ENCODE results near the gene ATP5F1D.
"Not testable (repeated sequence)": the region's sequence is repeated elsewhere in the genome, so short reads cannot be mapped to it uniquely, and the experiment has no call there.

Gene ATP5F1D

DNA sequence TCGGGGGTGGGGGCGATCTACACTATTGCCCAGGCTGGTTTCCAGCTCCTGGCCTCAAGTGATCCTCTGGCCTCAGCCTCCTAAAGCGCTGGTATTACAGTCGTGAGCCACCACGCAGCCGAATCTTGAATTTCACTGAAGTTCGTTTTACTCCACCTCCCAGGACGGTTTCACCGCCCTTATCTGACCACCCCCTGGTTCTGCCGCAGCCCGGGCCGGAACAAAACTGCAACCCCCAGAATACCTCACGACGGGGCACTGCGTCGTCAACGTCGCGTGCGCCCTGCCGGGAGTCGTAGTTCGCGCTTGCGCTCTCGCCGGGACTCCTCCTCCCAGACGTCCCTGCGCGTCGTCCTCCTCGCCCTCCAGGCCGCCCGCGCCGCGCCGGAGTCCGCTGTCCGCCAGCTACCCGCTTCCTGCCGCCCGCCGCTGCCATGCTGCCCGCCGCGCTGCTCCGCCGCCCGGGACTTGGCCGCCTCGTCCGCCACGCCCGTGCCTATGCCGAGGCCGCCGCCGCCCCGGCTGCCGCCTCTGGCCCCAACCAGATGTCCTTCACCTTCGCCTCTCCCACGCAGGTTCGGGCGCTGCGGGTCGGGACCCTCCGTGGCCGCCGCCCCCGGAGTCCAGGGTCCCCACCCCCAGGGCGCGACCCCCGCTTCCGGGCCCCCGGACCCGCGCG, at the start of gene ATP5F1D:
TSS of gene ATP5F1D (plus strand) at position 335 of the 679 bp plus-strand sequence. CDS start at position 435, 100 bp downstream.
- DNase-seq, result peak; percentile 95

DNA sequence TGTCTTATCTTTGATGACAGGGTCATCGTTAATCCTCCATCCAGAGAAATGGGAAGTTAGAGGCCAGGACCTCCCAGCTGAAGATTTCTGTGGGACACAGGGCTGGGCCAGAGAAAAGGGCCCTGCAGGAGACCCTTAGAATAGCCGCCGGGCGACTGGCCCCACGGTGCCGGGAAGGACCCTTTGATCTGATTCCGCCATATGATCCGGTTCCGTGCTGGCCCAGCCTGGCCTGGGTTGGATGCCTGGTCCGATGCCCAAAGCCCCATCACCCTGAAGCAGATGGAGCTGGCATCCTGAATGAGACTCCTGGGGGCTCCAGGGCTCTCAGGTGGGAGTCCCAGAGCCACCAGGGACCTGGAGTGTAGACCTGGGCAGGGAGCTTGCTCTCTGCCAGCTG, 42.0 kb upstream of the ATP5F1D start:
- DNase-seq, result no peak

- not testable (repeated sequence) for DNase-seq
Observed at GRCh38 chr19:1200614-1201013, 40.9 kb upstream of the ATP5F1D start.

DNA sequence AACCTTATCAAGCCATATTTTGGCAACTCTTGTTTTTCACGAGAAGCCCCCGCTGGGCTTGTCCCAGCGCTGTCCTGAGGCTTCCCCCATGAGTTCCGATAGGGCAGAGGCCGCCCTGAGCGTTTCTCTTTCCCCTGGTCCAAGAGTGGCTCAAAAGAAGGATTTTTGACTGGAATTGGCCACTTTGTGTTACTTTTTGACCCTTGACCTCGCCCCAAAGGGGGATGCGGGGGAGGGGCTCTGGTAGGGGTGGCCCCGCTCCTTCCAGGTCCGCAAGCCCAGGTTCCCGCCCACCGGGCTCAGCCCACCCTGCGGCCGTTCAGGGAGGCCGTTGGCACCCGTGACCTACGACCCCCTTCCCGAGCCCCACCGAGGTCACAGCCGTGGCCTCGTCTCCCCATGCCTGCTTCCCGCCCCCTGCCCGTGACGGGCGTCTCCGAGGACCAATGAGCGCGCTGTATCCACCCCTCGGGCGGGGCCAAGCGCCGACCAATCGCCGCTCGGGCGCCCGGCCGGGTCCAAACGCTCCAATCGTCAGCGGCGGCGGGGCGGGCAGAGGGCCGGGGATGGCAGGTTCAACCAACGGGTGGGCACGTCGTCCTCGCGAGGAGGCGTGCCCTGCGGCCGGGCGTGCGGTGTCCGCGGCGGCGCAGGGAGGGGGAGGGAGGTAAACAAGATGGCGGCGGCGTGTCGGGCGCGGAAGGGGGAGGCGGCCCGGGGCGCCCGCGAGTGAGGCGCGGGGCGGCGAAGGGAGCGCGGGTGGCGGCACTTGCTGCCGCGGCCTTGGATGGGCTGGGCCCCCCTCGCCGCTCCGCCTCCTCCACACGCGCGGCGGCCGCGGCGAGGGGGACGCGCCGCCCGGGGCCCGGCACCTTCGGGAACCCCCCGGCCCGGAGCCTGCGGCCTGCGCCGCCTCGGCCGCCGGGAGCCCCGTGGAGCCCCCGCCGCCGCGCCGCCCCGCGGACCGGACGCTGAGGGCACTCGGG, 36.1 kb upstream of the ATP5F1D start, which contains the start of gene STK11:
TSS of gene STK11 (plus strand) at position 665 of the 986 bp plus-strand sequence. CDS start 1,136 bp downstream, outside the sequence.
- peak; percentile 100 for DNase-seq

GRCh38 chr19:1206150-1206863, 35.2 kb upstream of the ATP5F1D start:
- DNase-seq, result no peak

- DNase-seq, result peak; percentile 41
Observed at GRCh38 chr19:1206864-1207450, 34.6 kb upstream of the ATP5F1D start.

DNA sequence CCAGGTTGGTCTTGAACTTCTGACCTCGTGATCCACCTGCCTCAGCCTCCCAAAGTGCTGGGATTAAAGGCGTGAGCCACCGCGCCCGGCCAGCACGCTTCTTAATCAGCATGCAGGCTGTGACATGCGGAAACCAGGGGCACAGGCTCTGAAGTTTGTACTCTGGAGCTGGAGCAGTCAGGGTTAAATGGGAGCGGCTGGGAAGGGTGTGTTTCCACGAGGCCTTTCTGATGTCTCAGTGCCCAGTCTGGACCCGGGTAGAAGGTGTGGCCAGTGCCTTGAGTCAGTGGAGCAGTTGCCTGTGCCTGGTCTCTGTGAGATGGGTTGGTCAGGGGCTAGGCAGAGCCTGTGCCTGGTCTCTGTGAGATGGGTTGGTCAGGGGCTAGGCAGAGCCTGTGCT, 32.7 kb upstream of the ATP5F1D start:
- DNase-seq, result not testable (repeated sequence)

DNA sequence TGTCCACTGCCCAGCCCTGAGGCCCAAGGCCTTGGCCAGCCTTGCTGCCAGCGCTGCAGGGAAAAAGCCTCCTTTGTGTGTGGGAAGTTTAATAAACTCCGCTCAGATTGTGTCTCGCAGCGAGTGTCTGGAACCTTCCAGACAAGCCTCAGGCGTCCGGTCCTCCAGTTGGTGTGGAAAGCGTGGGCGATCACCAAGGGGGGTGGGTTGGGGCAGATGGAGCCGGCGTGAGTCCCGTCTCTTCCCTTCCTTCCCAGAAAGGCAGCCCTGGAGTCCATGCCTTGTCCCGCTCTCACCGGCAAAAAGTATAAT, 31.4 kb upstream of the ATP5F1D start:
- DNase-seq, result no peak

DNA sequence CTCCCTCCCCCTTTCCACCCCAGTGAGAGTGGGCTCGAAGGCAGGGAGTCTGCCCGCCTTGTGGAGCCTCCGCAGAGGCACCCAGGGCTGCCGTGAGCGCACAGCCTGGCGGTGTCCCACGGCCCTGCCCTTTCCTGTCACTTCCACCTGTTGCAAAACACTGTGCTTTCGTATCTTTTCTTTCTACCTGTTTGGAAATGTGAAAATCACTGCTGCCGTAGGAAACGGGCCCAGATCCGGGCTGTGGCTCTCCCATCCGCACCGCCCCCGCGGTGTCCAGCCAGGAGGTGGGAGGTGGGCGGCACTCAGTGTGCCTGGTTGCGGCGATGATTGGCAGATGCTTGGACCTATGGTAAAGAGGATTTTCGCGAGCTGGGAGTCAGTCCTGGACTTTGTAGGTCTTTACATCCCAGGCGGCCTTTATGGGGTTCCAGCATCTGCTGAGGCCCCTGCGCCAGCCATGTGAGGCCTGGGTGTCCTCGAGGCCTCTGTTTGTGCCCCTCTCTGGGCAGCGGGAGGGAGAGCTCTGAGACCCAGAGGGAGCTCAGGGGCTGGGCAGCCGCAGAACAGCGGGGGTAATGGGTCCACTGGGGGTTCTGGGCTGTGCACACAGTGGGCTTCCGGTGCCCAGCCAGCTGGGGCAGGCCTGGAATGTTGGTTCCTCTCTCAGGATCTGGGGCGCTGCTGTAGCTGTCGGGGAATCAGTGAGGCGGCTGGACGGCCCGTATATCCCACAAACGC, 29.9 kb upstream of the ATP5F1D start:
- no peak for DNase-seq

DNA sequence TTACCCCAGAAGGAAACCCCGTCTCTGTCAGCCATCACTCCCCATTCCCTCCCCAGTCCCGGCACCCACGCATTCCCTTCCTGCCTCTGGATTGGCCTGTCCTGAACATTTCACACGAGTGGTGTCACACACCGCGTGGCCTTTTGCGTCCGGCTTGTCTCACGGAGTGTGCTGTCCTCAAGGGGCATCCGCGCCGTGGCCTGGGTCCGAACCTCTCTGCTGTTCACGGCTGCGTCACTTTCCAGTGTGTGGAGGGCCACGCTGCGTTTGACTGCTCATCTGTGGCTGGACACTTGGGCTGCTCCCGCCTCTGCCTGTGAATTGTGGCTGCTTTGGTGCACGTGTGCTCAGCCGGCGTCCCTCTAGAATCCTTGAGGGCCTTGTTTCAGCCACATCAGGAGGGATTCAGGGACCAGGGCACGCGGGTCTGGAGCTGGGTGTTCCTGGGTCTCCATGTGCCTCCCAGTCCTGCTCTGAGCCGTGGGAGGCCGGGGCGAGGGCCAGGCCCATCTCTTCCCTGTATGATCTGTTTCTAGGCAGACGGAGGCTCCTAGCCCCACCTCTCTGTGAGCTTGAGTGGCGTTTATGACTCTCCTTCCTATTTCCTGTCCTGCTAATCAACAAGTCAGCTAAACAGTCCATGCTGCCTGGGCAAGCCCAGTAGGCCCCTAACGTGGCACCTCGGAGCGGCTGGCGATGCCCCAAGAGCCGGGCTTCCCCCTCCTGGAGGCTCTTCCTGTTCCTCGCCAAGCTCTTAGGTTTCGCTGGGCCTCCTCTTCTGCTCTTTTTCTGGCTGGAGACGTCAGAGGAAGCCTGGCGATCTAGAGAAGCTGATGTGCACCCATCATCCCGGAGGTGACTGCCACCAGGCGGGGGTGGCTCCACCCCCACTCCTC, 27.9 kb upstream of the ATP5F1D start:
- peak; percentile 50 for DNase-seq

DNA sequence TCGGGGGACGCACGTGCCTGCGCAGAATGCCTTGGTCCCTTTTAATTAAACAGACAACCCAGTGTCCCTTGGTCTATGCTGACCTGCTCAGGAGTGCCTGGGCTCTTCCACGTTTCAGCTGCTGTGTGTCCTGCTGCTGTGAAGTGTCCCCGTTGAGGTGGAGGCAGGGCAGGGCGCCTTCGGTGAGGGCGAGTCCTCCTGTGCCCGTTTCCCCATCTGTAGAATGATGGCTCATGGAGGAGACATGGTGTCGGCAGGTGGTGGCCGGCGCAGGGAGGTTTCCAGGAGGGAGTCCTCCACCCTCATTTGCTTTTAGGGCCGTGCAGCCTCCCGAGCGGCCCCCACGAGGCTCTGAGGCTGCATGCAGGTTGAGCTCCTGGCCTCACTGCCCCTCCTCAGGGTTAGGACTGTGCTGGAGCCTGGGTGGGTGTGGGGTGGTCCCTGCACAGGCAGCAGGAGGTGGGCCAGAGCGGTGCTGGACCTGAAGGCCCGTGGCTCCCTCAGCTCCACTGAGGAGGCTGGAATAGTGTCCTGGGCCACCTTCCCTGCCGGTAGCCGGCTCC, 27.2 kb upstream of the ATP5F1D start:
- no peak for DNase-seq

DNA sequence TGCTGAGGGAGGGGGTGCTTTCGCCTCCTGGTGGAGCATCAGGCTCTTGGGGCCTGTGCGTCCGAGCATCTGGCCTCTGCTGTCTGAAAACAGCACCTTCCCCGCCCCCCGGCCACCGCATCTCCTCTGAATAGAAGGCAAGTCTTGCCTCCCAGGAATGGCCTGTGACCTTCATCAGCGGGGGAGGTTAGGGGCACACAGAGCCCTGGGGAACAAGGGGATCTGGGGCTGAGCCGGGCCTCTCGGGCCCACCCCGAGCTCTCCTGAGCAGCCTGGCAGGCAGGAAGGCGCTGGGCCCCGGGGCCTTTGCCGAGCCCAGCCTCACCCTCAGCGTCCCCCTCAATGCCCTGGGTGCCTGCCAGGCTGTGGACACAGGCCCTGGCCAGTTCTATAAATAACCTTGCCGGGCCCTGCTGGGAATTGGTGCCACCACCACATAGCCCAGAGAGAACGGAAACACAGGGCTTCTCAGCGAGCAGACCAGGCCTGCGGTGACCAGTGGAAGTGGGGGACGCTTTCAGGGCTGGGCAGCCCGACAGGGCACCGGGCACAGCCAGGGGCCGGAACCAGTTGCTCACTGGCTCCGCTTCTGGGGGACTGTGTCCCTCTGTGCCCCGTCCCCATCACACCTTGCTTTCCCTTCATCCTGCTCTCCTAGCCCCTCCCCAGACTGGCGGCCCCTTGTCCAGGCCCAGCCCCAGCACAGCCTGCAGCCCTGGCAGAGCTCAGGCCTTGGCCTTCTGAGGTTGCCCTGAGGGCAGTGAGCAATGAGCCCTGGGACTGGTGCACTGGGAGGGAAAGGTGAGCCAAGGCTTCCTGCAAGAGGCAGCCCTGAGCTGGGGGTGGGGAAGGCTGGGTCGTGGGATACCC, 26.5 kb upstream of the ATP5F1D start:
- no peak for DNase-seq

- DNase-seq, result no peak
Observed at GRCh38 chr19:1216756-1217155, 24.8 kb upstream of the ATP5F1D start.

GRCh38 chr19:1217366-1217765, 24.2 kb upstream of the ATP5F1D start:
- no peak for DNase-seq

- DNase-seq, result no peak
Observed at GRCh38 chr19:1218751-1219567, 22.6 kb upstream of the ATP5F1D start.

- DNase-seq, result no peak
Observed at GRCh38 chr19:1219786-1220476, 21.6 kb upstream of the ATP5F1D start.

GRCh38 chr19:1220477-1220930, 21.0 kb upstream of the ATP5F1D start:
- no peak for DNase-seq
